B cell (primary cell): ENCODE results near the gene PSRC1.

Source experiments
- CTCF ChIP-seq: fragments of 200-600 bp; IDR thresholded peaks from one replicate; pipeline ENCODE4 v1.8.0; 2022; ENCODE audit warnings: antibody characterized with exemption, mild to moderate bottlenecking
- EZH2 ChIP-seq: IDR thresholded peaks from 2 replicates; pipeline ENCODE4 v1.6.1; 2012; ENCODE audit warnings: borderline replicate concordance, low read depth, mild to moderate bottlenecking, moderate library complexity, low read length; ENCODE audit not compliant: insufficient read depth, poor library complexity, severe bottlenecking

DNA sequence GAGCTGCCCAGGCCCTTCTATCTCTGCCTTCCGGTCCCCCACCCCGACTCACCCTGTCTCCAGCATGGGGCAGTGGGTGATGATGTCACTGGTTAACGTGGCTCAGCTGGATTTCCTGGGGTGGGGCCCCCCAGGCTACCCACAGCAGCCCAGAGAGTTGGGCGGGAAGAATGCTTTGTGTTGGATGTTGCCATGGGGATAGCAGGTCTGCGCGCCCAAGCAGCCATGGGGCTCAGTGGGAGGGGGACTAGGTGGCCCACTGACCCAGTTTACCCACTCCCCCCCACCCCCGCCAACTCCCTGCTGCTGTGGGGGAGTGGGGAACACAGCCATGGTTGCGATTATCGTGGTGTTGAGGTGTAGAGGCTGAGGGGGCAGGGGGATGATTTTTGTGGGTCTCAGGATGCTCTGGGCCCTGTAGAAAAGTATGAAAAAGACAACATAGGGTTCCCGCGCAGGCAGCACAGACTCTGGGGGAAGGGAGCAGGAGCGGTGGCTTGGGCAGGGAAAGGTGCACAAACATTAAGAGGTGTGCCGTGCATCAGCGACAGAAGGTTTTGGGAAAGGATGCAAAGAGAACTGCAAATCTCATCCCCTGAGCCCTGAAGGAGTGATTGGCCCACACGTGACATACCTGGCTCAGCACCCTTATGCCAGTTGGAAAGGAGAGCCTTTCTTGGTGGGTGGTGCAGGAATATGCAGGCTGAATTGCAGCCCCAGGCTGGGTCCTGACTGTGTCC is 25.1 kb downstream of the PSRC1 start:
- TF ChIP-seq CTCF (no peak), EZH2 (no peak)
